Measurements from ENCODE around the gene CENPM. TPM values are rescaled to one million over a fixed set of nuclear protein-coding genes. Genes with fewer than 3 reads are reported as not detected.

CENPM gene
- total RNA-seq, 1 experiment from 2014 or later = 39.8 TPM

DNA sequence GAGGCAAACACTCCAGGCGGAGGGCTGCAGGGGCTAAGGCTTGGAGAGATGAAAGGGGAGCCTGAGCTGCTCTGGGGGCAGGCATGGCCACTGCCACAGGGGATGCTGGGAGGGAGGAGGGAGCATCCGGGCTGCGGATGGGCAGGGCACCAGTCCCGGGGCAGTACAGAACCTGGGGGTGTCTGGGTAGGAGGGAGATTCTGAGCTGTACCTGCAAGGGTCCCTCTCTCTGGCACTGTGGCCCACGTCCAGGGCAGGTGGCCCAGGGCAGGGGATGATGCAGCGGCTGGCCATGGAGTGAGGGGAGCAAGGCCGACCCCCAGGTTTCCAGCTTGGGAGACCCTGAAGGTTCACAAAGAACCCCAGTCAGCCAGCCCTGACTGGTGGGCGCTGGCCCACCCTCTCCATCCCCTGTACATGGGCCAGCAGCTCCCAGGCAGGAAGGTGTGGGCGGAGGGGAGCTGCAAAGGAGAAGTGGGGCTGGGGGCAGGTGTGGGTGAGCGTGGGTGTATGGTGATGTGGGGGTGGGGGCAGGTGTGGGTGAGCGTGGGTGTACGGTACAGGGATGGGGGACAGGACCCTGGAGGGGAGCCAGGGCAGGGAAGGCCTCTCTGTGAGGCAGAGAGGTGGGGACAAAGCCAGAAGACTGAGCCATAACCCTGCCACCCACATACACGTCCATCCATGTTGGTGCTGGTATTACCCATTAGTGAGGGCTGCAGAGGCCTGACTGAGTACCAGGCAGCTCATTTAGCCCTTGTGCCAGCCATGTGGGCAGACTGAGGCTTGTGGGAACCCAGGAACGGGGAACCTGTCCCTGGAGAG lies 18.1 kb downstream of the CENPM start:
- intact Hi-C loops (cut with micrococcal nuclease; ENCODE audit: unreplicated experiment) (no loop called here), in situ Hi-C loops (cut with HindIII; ENCODE audit: low pct_unique_long_range_greater_than_20kb, low sequenced_read_pairs) (no loop called here)
- CTCF ChIA-PET = interaction anchor here (0.6 kb wide), 1 partner anchor 237 kb away, joined by 5 read pairs; no protein-coding TSS in a partner anchor
- DNase-seq (ENCODE audit: low read depth, low spot score) (no peak), ATAC-seq (peak; percentile 6; the same call in 1 of the 2 replicates)
- no peaks in the 10 kb centered on the region for H3K9me3 ChIP-seq (ENCODE audit: control insufficient read depth, insufficient read depth, low read depth, low read length)
- no TSS peak for BruUV-seq (replicated peaks)
- TF ChIP-seq, protein P1, sequence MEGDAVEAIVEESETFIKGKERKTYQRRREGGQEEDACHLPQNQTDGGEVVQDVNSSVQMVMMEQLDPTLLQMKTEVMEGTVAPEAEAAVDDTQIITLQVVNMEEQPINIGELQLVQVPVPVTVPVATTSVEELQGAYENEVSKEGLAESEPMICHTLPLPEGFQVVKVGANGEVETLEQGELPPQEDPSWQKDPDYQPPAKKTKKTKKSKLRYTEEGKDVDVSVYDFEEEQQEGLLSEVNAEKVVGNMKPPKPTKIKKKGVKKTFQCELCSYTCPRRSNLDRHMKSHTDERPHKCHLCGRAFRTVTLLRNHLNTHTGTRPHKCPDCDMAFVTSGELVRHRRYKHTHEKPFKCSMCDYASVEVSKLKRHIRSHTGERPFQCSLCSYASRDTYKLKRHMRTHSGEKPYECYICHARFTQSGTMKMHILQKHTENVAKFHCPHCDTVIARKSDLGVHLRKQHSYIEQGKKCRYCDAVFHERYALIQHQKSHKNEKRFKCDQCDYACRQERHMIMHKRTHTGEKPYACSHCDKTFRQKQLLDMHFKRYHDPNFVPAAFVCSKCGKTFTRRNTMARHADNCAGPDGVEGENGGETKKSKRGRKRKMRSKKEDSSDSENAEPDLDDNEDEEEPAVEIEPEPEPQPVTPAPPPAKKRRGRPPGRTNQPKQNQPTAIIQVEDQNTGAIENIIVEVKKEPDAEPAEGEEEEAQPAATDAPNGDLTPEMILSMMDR (IDR thresholded peaks at IDR 0.05) = no peak
- TF ChIP-seq TCF7L2 (IDR thresholded peaks at IDR 0.05; ENCODE audit: low read depth, low read length) = no peak
- TF ChIP-seq SIN3A (IDR thresholded peaks at IDR 0.05; ENCODE audit: borderline replicate concordance, insufficient read depth, low read depth, low read length) = no peak
- TF ChIP-seq, protein P2, sequence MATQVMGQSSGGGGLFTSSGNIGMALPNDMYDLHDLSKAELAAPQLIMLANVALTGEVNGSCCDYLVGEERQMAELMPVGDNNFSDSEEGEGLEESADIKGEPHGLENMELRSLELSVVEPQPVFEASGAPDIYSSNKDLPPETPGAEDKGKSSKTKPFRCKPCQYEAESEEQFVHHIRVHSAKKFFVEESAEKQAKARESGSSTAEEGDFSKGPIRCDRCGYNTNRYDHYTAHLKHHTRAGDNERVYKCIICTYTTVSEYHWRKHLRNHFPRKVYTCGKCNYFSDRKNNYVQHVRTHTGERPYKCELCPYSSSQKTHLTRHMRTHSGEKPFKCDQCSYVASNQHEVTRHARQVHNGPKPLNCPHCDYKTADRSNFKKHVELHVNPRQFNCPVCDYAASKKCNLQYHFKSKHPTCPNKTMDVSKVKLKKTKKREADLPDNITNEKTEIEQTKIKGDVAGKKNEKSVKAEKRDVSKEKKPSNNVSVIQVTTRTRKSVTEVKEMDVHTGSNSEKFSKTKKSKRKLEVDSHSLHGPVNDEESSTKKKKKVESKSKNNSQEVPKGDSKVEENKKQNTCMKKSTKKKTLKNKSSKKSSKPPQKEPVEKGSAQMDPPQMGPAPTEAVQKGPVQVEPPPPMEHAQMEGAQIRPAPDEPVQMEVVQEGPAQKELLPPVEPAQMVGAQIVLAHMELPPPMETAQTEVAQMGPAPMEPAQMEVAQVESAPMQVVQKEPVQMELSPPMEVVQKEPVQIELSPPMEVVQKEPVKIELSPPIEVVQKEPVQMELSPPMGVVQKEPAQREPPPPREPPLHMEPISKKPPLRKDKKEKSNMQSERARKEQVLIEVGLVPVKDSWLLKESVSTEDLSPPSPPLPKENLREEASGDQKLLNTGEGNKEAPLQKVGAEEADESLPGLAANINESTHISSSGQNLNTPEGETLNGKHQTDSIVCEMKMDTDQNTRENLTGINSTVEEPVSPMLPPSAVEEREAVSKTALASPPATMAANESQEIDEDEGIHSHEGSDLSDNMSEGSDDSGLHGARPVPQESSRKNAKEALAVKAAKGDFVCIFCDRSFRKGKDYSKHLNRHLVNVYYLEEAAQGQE (IDR thresholded peaks at IDR 0.05; ENCODE audit: insufficient read depth in 1 of 2, low read depth in 2 of 2, low read length in 1 of 2) = no peak
- TF ChIP-seq POLR2AphosphoS5 (IDR thresholded peaks at IDR 0.05; ENCODE audit: low read depth, low read length) = no peak
- no peaks in the 10 kb centered on the region; the same call in 1 of the 2 replicates for H3K27me3 ChIP-seq (ENCODE audit: control insufficient read depth, insufficient read depth, low read length)
- H3K27ac ChIP-seq (ENCODE audit: low read length) = no peak overlapping the region
- POLR2A ChIA-PET = interaction anchor here (0.6 kb wide), 1 partner anchor 96 kb away, joined by 8 read pairs; the partner anchor contains the start of gene SREBF2
- H3K4me3 ChIP-seq (ENCODE audit: low read depth in 2 of 2, low read length in 2 of 2) = no peak overlapping the region
- no peaks in the 10 kb centered on the region for H3K4me1 ChIP-seq (ENCODE audit: control insufficient read depth, insufficient read depth, low read length)
- H3K36me3 ChIP-seq (ENCODE audit: control insufficient read depth, insufficient read depth, low read length) = no peaks in the 10 kb centered on the region

DNA sequence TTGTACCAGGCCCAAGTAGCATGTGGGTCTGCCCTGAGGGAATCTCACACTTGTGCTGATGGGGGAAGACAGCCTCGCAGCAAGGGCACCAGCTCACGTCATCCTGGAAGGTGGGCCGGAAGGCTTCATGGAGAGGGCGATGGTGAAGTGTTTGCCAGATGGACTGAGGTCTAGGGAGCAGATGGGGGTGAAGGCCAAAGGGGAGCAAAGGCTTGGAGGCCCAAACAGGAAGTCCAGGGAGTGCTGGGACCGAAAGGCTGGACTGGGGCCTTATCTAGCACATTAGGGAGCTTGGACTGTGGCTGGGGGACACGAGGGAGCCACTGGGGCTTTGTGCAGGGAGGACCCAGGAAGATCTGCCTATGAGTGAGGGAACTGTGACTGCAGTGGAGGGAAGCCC lies 19.1 kb downstream of the CENPM start:
- Histone ChIP-seq H3K9me3 (ENCODE audit: control insufficient read depth, insufficient read depth, low read depth, low read length) (no peaks in the 10 kb centered on the region), H3K27ac (ENCODE audit: low read length) (no peak overlapping the region), H3K4me1 (ENCODE audit: control insufficient read depth, insufficient read depth, low read length) (no peaks in the 10 kb centered on the region), H3K27me3 (ENCODE audit: control insufficient read depth, insufficient read depth, low read length) (no peaks in the 10 kb centered on the region; the same call in 1 of the 2 replicates), H3K36me3 (ENCODE audit: control insufficient read depth, insufficient read depth, low read length) (no peaks in the 10 kb centered on the region), H3K4me3 (ENCODE audit: low read depth in 2 of 2, low read length in 2 of 2) (no peak overlapping the region)
- intact Hi-C loops (cut with micrococcal nuclease; ENCODE audit: unreplicated experiment) (no loop called here), in situ Hi-C loops (cut with HindIII; ENCODE audit: low pct_unique_long_range_greater_than_20kb, low sequenced_read_pairs) (no loop called here)
- BruUV-seq (replicated peaks) = no TSS peak
- CTCF ChIA-PET = no interaction called here
- no peak for DNase-seq (ENCODE audit: low read depth, low spot score)
- ATAC-seq = peak; percentile 28; the same call in 1 of the 2 replicates
- TF ChIP-seq TCF7L2 (IDR thresholded peaks at IDR 0.05; ENCODE audit: low read depth, low read length) (no peak), SIN3A (IDR thresholded peaks at IDR 0.05; ENCODE audit: borderline replicate concordance, insufficient read depth, low read depth, low read length) (no peak), POLR2AphosphoS5 (IDR thresholded peaks at IDR 0.05; ENCODE audit: low read depth, low read length) (no peak)
- TF ChIP-seq, protein P2 (IDR thresholded peaks at IDR 0.05; ENCODE audit: insufficient read depth in 1 of 2, low read depth in 2 of 2, low read length in 1 of 2) = no peak
- TF ChIP-seq, protein P1 (IDR thresholded peaks at IDR 0.05) = no peak
- POLR2A ChIA-PET = no interaction called here

Measured in Panc1 (cell line).